GM21390 (cell line): ENCODE data around the gene AGO4.
"Not testable (repeated sequence)": the region's sequence is repeated elsewhere in the genome, so short reads cannot be mapped to it uniquely, and the experiment has no call there.

Experiments
- ATAC-seq: cut with Tn5 transposase; IDR thresholded peaks from one replicate; pipeline ENCODE4 v1.9.1; 2021; ENCODE audit not compliant: unreplicated experiment

Gene AGO4

DNA sequence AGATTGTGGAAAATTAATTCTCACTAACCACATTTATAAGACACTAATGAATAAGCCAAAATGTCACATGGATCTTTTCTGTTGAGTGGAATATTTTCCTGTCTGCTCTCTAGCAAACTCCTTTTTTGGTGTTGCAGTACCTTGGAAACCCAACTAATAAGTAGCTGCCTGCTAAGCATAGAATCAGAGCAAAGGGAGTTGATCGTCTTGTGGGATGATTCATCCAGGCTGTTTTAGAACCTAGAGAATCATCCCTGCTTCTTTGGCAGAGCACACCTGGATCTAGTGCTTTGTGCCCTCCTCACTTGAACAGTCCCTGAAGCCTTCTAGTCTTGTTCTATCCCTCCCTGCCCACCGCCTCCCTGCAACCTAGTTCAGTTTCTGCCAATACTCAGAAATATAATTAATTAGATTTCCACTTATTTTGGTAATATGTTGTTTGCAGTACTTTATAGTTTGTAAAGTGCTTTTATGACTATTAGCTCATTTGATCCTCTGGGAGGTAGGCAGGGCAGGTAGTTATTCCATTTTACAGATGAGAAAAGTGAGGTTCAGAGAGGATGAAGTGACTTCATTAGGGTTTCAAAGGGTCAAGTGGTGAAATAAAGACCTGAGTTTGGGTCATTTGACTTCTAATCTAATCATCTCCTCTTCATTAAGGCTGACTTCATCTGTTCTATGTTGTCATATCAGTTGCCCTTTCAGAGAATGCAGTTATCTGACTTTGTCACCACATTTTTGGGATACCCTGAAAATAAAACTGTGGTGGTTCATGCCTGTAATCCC lies 2.5 kb downstream of the AGO4 start:
- ATAC-seq = no peak

DNA sequence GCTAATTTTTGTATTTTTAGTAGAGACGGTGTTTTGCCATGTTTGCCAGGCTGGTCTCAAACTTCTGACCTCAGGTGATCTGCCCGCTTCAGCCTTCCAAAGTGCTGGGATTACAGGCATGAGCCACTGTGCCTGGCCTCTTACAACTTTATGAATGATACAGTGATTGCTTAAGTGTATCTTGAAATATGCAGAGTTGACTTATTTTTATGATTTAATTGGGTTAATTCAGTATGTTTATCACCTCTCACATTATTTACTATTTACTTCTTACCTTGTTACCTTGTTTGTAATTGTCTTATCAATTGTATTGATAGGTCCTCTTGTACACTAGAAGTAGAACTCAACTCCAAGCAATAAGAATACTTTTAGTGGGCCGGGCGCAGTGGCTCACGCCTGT lies 4.9 kb downstream of the AGO4 start:
- ATAC-seq = not testable (repeated sequence)

GRCh38 chr1:35825255-35825654 lies 17.4 kb downstream of the AGO4 start:
- no peak for ATAC-seq

DNA sequence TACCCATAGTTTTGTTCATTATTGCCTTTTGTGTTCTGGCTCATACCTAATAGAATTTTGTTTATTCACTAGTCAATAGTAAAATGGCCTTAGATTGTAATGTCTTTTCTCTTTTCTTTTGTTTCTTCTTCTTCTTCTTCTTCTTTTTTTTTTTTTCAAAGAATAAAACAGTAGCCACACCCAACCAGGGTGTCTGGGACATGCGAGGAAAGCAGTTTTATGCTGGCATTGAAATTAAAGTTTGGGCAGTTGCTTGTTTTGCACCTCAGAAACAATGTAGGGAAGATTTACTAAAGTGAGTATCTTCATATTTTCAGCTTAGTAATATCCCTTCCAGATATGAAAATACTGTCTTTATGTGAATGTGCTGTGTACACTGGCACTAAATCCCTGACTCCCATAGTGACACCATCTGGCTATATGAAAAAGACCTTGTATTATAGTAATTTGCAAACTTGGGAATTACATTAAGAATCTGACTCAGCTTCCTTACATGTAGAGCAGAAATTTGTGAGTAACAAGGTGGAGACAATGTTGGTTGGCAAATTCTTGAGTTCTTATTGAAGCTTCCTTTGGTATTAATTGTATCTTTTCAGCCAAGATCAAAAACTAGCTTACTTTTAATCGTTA lies 24.6 kb downstream of the AGO4 start:
- ATAC-seq = no peak

DNA sequence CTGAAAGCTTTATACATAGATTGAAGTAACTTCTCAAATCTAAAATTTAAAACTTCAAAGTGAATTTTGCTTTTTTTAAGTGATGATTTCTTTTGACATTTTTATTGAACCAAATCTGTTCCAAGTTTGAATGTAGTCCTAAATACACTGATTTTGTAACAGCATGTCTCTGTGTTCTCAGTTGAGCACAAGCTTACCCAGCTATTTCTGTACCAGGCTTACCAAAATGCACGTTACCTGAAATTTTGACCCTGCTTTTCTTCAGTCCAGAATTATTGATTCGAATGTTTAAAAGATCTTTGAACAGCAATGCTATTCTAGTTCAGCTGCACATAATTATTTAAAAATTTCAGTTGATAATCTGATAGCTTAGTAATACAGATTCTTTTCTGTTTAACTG lies 25.6 kb downstream of the AGO4 start:
- no peak for ATAC-seq

DNA sequence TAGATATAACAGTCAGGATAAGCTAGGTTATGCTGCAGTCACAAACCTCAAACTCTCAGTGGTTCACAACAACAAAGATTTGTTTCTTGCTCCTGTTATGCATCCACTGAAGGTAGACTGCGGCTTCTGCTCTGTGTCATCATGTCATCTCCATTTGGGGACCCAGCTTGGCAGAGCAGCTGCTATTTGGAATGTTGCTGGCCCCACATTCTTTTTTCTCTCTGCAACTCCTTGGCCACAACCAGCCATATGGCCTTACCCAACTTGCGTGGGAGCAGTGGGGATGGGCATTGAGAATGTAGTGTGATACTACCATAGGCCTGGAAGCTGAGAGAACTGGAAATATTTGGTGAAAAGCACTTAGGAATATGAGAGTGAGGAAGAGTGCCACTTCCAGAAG lies 26.4 kb downstream of the AGO4 start:
- no peak for ATAC-seq

GRCh38 chr1:35835398-35835797 lies 27.6 kb downstream of the AGO4 start:
- no peak for ATAC-seq

- ATAC-seq = no peak
These were observed 28.9 kb downstream of the AGO4 start for GRCh38 chr1:35836734-35837133.

DNA sequence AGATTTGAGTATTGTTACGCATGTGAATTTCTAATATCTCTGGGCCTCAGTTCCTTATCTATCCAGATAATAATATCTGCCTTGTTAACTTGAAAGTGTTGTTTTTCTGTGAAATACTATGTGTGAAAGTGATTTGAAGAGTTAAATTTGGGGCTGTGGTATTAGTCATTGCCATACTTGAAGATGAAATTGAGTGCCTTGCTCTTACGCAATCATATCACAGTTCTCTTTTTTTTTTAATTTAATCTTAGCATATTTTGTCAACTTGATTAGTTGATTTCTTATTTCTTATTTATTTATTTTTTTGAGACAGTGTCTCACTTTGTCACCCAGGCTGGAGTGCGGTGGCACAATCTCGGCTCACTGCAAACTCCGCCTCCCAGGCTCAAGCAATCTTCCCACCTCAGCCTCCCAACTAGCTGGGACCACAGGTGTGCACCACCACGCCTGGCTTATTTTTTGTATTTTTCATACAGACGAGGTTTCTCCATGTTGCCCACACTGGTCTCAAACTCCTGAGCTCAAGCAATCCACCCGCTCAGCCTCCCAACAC lies 31.0 kb downstream of the AGO4 start:
- ATAC-seq = no peak

DNA sequence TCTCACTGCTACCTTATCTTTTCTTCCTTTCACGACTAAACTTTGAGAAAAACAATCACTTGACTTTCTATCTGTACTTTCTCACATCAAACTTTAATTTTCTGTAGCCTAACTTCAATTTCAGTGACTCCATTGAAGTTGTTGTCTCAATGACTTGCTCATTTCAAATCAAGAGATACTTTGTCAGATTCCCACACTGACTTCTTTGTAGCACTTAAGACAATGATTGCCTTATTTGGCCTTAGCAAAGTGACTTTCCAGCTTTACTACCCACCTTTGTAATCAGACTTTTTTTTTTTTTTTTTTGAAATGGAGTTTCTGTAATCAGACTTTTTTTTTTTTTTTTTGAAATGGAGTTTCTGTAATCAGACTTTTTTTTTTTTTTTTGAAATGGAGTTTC lies 37.0 kb downstream of the AGO4 start:
- no peak for ATAC-seq

- no peak for ATAC-seq
These were observed 38.0 kb downstream of the AGO4 start for GRCh38 chr1:35845766-35846165.

- no peak for ATAC-seq
These were observed 40.2 kb downstream of the AGO4 start for GRCh38 chr1:35847935-35848565.

GRCh38 chr1:35850051-35850450 lies 42.2 kb downstream of the AGO4 start:
- no peak for ATAC-seq

- no peak for ATAC-seq
These were observed 42.9 kb downstream of the AGO4 start for GRCh38 chr1:35850716-35851115.

GRCh38 chr1:35851132-35851869 lies 43.5 kb downstream of the AGO4 start:
- no peak for ATAC-seq

GRCh38 chr1:35852241-35852640 lies 44.4 kb downstream of the AGO4 start:
- ATAC-seq = no peak

DNA sequence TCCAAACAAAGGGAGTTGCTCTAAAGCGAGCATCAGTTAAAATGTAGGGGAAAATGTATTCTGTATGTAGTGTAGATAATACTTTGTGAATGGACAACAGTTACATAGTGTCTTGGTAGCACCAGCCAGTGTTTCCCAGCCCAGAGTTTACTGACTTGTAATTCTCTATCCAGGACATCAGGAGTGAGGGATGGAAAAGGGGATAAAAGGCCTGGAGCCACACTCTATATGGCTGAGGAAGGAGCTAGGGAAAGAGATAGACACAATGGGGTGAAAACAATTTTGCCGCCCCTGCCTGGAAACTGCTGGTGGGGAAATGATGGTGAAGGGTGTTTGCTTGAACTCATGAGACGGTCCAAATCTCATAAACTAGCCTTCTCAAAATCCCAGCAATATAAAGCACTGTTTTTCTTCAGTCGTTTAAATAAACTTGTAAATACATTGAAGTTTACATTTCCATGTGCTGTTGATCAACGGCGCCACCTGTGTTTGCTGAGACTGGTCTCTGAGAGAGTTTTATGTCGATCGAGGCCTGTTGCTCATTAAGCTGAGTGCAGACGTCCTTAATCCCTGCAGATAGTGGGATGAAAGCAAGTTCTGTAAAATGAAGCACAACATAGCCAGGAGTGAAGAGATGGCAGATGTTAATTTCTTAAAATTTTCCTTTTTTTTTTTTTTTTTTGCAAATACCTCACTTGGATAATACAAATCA lies 47.3 kb downstream of the AGO4 start:
- ATAC-seq = no peak

- no peak for ATAC-seq
These were observed 49.1 kb downstream of the AGO4 start for GRCh38 chr1:35856964-35857363.

- no peak for ATAC-seq
These were observed 50.0 kb downstream of the AGO4 start for GRCh38 chr1:35857830-35858229.

GRCh38 chr1:35860696-35861095 lies 52.9 kb downstream of the AGO4 start:
- ATAC-seq = no peak

- no peak for ATAC-seq
These were observed 55.3 kb downstream of the AGO4 start for GRCh38 chr1:35863136-35863535.
